Central memory CD4-positive, alpha-beta T cell (primary cell): ENCODE data around the gene LRMDA.

Experiments
- DNase-seq: peaks from one replicate; pipeline ENCODE4 v3.0.0; 2022

Gene LRMDA

GRCh38 chr10:75402486-75403143 is 28.8 kb upstream of the LRMDA start:
- DNase-seq, result no peak

DNA sequence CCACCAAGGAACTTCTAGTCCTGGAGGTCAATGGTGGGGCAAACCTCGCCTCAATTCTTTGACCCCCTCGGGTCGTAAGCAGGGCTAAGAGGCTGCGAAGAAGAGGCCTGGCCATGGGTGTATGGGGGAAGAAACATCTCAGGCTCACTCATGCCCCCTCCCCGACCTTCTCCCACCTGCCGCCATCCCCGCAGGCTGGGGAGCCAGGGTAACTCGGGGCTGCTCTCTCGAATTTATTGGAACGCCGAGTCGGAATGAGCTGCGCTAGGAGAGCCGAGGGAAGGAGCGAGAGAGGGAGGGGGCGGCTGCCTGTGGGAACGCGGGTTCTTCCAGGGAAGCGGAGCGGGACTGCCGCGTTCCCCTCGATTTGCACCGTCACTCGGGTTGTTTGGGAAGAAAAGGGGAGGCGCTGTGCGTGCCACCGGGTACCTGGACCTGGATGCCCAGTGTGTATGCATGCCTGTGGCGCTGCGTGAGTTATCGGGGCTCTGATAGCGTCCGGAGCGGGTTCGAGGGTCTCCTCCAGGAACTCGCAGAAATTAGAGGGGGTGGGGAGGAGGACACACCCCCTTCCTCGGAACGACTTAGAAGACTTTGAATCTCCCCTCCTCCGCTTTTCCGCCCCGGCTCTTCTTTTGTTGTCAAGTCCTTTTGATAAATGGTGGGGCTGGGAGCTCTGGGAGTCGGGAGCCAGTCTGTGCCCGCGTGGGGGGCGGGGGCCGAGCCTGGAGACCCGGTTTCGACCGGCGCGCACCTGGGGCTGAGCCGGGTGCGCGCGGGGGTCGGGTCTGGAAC is 28.1 kb upstream of the LRMDA start:
- DNase-seq, result no peak

DNA sequence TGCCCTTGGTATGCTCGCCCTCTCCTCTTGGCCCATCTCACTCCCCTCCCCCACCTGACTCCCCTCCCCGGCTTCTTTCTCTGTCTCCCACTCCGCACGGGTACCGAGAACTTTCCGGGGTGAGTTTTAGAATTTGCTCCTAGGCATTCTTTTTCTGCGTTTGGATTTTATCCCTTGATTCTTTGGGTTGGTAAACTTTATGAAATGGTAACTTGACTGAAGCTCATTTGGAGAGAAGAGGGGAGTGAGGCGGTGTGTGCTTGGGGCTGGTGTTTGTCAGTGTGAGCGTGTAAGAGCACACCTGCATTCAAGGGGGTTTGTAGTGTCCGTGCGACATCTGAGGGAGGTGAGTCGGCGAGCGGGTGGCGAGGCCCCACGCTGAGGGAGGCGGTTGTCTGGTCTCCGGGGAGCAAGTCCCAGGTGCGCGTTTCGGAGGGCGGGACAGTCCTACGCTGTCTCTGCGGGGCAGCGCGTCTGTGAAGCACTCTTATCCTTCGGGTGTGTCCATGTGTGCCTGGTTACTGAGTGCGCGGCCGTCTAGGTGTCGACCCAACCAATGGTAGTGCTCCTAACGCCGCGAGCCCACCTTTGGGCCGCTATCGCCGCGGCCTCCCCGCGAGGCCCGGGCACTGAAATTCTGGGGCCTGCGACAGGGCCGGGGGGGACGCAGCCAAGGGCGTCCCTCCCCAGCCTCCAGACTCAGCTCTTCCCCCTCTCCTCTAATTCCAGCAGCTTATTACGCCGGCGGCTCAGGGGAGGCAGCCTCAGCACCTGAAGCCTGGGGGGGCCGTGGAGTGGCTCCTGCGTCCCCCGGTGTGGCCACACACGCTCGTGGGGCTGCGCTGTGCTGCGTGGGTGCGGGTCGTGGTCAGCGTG is 27.2 kb upstream of the LRMDA start:
- no peak for DNase-seq

GRCh38 chr10:75404815-75405597 is 26.4 kb upstream of the LRMDA start:
- DNase-seq, result no peak

- DNase-seq, result no peak
Observed at GRCh38 chr10:75405598-75406461, 25.6 kb upstream of the LRMDA start.

- DNase-seq, result no peak
Observed at GRCh38 chr10:75406462-75407223, 24.8 kb upstream of the LRMDA start.

DNA sequence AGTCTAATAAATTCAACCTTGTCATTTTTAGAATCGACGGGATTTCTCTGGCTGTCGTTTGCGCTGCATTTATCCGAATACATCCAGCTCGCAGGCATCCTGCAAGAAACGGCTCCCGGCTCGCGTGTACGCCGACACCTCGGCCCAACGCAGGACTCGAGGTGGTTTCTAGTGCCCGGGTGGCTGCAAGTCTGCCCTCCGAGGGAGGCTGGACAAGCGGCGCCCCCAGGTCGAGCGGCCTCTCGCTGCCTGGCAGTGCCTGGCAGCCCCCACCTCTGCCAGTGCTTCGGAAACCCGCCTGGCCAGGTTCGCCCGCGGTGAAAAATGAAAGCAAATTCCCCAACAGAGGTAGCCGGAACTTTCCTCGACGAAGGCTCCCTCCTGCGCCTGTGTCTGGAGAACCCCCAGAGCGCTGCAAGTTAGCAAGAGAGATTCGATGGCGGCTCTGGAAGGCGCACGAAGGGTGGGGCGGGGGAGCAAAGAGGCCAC is 24.2 kb upstream of the LRMDA start:
- DNase-seq, result no peak

DNA sequence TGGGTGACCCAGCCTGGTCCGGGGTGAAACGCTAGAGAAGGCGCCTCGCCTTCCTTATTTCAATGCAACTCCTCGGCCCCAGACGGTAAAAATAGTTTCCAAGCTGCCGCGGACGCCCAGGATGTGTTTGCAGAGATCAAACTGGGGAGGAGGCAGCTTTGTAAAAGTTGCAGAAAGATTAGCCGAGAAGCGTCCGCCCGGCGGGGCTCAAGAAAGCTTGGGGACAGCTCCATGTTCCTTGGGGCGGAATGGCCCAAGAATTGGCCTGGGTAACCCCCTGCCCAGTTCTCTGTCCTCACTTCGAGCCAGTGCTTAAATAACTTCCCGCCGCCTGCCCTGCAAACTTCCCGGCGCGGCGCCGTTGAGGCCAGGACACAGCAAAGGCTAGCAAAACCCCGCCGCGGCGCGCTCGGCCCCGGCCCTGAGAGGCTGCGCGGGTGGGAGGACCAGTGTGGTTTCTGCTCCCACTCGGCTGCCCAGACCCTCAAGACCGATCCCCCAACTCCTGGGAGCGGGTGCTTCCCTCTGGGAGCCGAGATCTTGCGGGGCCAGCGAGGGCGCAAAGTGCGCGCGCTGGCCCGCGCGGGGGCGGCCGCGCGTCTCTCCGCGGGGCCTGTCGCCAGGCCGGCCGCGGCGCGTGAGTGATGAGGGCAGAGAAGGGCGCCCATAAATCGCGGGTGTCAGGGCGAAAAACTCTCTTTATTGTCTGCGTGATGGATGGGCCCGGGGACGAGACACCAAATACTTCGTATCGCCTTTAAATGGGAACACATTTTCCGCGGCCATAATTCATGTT is 23.5 kb upstream of the LRMDA start:
- no peak for DNase-seq

- no peak for DNase-seq
Observed at GRCh38 chr10:75408509-75408875, 22.9 kb upstream of the LRMDA start.

GRCh38 chr10:75408911-75409885 is 22.2 kb upstream of the LRMDA start:
- no peak for DNase-seq

DNA sequence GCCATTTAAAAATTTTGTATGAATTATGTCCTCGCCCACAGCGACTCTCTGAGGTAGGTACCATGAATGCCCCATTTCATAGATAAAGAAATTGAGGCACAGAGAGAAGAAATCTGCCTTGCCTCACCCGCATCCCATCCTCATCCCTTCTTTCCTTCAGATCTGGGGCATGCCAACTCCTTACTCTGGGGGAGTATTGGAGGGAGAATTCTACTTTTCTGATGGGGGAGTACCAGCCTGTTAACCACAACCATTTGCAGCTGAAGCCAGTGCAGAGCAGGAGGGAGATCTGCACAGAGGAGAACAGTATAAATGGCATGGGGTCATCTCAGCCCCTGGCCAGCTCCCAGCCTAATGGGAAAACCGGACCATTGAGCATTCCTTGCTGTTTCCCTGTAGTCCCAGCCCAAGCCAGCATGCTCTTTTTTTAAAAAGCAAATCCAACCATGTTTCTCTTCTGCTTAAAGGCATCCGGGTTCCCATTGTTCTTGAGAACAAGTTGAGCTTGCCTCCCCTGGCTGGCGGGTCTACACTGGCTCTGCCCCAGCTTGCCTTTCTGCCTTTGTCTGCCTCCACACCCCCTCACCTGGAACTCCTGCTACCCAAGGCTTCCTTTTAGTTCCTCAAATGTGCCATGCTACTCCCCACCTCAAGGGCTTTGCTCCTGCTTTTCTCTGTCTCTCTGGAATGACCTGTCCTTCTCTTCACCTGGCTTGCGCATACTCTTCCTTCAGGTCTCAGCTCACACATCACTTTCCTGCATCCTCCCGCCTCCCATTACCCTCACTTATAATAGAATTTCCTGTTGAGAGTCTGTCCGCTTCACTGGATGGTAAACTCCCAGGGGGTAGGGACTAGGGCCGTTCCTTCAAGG is 21.1 kb upstream of the LRMDA start:
- no peak for DNase-seq

DNA sequence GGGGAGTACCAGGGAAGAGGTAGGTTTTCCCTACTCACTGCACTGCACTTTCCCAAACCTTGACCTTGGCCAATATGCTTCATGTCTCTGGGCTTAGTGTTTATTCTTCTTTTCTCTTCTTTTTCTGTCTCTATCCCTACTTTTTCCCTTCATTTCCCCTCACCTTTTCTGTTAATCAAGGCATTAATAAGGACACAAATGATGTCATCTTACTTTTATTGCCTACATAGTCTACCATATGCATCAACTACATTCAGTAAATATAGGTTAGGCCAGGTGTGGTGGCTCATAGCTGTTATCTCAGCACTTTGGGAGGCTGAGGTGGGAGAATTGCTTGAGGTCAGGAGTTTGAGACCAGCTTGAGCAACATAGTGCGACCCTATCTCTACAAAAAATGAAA is 16.9 kb upstream of the LRMDA start:
- no peak for DNase-seq

- DNase-seq, result no peak
Observed at GRCh38 chr10:75417522-75417927, 13.9 kb upstream of the LRMDA start.

- no peak for DNase-seq
Observed at GRCh38 chr10:75418293-75418692, 13.1 kb upstream of the LRMDA start.

GRCh38 chr10:75418712-75419111 is 12.7 kb upstream of the LRMDA start:
- DNase-seq, result no peak

DNA sequence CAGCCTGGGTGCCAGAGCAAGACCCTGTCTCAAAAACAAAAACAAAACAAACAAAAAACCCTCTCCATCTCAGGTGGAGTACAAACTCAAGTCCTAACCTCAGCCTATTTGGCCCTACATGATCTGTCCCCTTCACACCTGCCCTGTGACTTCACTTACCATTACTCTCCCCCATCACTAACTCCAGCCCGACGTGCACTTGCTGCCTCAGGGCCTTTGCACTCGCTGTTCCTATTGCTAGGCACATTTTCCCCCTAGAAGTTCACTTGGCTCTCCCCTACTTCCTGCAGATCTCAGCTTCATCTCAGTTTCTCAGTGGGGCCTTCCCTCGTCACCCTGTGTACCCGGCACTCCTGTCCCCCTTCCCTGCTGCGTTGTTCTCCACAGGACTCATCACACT is 8.5 kb upstream of the LRMDA start:
- no peak for DNase-seq

- no peak for DNase-seq
Observed at GRCh38 chr10:75424571-75424970, 6.9 kb upstream of the LRMDA start.
